HG02759 (cell line): Measurements from ENCODE around the gene PSME2.
"Not testable (repeated sequence)": the region's sequence is repeated elsewhere in the genome, so short reads cannot be mapped to it uniquely, and the experiment has no call there.

Experiments used
- ATAC-seq: cut with Tn5 transposase; IDR thresholded peaks from one replicate; pipeline ENCODE4 v1.9.1; 2021; ENCODE audit warnings: mild to moderate bottlenecking, moderate library complexity; ENCODE audit not compliant: unreplicated experiment

The PSME2 gene

GRCh38 chr14:24116128-24116814 is 30.1 kb downstream of the PSME2 start:
- ATAC-seq: no peak

- no peak for ATAC-seq
Observed at GRCh38 chr14:24115422-24116127, 30.8 kb downstream of the PSME2 start.

GRCh38 chr14:24114532-24115421 is 31.6 kb downstream of the PSME2 start, which contains the start of the genes DCAF11 and NRL:
Gene DCAF11, plus strand, starts transcription at chr14:24114777. Its CDS starts 818 bp downstream, at chr14:24115595.
Gene NRL, minus strand, starts transcription at chr14:24114949. Its CDS starts 32,101 bp downstream, at chr14:24082848.
- ATAC-seq: peak; percentile 83

DNA sequence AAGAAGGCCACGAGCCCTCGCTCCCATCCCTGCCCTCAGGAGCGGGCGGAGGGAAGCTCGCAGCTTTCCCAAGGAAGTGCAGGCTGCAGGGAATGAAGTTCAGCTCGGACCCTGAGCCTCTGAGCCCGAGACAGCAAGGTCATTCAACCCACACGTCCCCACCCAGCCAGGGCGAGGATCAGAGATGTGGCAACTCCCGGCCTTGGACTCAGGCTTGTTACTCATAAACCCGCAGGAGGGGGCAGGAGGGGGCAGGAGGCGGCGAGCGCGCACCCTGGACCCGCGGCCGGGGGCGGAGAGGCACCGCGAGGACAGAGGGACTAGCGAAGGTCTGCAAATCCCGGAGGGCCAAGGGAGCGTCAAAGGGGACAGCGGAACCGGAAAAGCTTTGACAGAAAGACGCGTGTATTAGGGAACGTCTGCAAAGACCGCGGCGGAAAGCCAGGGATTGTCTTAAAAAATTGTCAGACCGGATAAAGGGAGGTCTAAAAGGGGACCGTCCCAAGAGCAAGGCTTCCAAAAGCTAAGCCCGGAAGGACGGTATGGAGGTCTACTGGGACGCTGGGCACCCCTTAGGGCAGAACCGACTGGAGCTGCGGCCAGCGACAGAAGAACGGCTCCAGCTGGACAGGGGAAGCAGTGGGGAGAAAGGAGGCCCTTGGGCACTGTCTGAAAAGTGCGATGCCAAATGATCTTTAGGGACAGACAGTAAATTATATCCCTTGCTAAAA is 32.4 kb downstream of the PSME2 start:
- ATAC-seq: peak; percentile 35

DNA sequence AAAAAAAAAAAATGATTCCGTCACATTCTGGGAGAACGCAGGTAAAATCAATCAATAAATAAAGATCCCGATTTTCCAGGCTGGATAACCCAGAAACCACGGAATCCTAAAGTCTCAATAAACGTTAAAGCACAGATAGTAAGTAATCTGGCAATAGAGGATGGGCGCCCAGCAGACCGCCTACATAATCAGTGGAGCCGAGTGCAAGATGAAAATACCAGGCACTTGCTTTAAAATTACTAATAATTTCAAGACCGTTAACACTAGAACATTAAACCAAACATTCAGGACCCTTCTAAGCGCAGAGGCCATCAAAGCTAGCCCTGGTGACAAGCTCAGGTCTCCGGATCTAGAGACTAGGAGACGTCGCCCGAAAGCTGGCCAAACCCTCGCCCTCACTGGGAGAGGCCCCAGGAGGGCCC is 33.0 kb downstream of the PSME2 start:
- ATAC-seq: no peak

GRCh38 chr14:24110523-24110922 is 35.9 kb downstream of the PSME2 start:
- no peak for ATAC-seq

DNA sequence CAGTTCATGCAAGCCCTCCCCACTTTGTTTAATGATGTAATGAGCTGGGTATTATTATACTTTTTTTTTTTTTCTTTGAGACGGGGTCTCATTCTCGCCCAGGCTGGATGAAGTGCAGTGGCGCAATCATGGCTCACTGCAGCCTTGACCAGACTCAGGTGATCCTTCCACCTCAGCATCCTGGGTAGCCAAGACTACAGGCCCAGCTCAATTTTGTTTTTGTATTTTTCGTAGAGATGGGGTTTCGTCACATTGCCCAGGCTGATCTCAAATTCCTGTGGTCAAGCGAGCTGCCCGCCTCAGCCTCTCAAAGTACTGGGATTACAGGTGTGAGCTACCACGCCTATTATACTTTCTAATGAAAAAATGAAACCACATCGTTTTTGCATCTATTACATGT is 36.4 kb downstream of the PSME2 start:
- no peak for ATAC-seq

DNA sequence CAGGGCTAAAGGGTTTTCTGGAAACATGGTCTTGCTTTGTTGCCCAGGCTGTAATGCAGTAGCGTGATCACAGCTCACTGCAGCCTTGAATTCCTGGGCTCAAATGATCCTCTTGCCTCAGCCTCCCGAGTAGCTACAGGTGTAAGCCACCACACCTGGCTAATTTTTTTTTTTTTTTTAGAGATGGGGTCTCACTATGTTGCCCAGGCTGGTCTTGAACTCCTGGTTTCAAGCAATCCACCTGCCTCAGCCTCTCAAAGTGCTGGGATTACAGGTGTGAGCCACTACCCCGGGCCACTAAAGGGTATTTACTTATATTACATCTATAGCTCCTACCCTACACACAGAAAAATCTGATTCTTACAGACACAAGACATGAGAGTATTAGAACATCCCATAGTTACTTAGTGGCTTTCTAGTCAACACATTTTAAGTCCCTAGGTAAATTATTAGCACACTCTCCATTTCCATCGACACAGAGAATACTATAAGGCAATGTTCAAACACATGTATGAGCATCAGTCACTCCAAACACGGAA is 38.0 kb downstream of the PSME2 start:
- no peak for ATAC-seq

DNA sequence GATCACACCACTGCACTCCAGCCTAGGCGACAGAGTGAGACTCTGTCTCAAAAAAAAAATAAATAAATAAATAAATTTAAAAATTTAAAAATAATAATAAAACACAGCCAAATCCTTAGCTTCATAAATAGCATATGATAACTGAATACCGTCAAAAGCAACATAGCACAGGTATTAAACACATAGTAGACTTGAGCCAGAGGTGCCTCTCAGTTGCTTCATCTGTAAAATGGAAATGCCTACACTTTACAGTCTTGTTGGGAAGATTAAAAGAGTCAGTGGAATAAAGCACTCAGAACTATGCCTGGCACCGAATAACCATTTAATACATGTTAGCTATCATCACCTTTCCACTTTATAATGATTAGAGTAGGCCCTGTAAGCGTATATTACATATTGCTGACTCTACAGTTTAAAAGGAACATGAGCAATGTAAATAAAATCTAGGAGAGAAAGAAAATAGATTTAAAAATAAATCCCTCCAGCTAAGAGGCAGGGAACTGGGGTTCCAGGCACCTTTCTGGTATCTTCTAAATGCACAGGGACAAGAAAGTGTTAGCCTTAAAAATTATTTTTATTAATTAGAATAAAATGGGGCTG is 39.6 kb downstream of the PSME2 start:
- ATAC-seq: no peak

- not testable (repeated sequence) for ATAC-seq
Observed at GRCh38 chr14:24105609-24106239, 40.7 kb downstream of the PSME2 start.

GRCh38 chr14:24103451-24103850 is 43.0 kb downstream of the PSME2 start:
- no peak for ATAC-seq

DNA sequence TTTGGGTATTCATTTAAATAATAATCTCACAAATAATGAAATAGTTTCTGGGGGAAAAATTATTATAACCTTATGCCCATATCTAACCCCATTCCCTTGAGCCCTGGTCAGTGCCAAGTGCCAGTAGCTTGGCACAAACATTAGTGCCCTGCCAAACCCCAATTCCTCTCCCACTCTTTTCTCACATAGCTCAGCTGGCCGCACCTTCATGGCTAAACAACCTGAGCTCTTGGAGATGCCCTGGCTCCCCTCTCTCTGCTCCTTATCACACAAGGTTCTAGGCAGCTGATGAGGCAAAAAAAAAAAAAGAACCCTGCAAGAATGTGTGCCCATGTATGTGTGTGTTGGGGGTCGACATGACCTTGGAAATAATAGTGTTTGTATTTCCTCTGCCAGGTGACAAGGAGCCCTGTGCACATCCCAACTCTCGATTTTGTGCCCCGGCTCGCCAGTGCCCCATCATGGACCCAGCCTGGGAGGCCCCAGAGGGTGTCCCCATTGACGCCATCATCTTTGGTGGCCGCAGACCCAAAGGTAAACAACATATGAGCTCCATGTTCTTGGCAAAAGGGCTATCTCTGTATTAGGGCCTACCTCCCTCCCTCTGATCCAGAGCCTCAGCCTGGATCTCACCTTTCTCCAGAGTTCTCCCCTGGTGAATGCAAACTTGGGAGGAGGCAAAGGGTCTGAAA is 43.9 kb downstream of the PSME2 start:
- ATAC-seq: no peak

DNA sequence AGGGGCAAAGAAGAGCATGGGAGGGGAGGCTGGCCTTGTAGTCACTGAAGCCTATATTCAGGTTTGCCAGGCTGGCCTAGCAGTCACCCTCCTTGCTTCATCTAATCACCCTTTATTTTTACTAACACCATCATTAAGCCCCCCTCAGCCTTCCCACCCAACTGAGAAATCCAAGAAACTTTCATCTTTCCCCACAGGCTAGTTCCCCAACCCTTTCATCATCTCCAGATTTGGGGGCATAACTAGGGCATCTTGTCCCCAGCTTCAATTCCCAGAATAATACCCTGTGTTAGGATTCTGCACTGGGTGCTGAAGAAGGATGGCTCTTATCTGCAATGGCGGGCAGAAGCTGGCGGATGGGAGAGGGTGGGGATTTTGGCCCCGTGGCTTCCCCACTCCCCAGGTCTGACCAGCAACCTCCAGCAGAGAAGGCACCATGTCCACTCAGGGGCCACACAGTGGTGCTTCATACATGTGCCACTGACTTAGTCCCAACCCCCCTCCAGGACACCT is 45.4 kb downstream of the PSME2 start:
- ATAC-seq: no peak

DNA sequence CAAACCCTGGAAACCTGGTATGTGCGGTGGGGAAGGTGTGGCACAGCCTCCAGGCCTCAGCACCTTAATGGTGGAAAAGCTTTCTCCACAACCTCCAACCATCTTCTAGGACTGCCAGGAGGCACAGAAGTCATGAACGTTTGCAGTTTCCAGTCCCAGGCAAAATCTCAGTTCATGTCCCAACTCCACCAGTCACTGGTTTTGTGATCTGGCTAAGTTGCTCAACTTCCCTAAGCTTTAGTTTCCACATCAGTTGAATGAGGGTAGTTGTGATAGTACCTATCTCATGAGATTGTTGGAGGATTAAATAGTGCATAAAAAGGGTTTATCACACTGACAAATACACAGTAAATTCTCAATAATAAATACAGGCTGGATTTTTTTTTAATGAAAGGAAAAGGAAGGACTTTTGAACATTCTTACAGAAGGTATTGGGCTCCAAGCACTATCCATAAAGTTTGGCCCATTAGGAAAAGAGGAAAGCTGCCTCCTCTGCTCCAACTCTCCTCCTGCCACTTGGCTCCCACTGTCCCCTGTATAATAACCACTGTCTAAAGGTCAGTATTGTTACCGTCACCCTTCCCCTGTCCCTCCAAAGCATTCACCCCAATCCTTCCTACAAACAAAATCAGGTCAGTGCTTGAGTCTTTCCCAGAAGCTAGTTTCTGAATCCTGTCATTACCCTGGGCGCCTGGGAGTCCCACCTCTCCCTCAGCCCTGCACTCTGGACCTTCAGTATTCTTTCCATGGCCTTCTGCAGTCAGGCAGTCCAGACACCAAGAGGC is 46.0 kb downstream of the PSME2 start:
- no peak for ATAC-seq

GRCh38 chr14:24098927-24099813 is 47.2 kb downstream of the PSME2 start:
- ATAC-seq: no peak

DNA sequence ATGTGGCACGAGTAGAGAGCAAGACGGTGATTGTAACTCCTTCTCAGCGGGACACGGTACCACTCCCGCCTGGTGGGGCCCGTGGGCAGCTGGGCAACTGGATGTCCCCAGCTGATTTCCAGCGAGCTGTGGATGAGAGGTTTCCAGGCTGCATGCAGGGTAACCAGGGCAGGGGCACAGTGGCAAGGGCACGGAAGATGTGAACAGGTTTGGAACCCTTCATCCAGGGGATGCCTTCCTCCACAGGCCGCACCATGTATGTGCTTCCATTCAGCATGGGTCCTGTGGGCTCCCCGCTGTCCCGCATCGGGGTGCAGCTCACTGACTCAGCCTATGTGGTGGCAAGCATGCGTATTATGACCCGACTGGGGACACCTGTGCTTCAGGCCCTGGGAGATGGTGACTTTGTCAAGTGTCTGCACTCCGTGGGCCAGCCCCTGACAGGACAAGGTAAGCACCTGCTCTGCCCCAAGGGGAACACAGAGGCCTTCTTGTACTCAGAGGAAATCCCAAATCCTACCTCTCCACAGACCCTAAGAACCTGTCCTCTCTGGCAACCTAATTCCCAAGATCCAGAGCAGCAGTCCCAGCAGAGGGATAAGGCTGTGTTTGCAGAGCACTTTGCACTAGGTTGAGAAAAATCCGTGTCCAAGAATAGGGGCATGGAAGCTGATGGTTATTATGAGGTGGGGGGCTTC is 48.0 kb downstream of the PSME2 start:
- ATAC-seq: no peak
